Daoy (cell line): ENCODE results near the gene ALX3. TPM values are rescaled to one million over a fixed set of nuclear protein-coding genes. Genes with fewer than 3 reads are reported as not detected.

Experiments
- DNase-seq: peaks from one replicate; pipeline ENCODE4 v3.0.0-alpha.2; 2015; ENCODE audit warnings: low read depth
- total RNA-seq: library from RNA; depleted of rRNA; stranded (reverse); fragments of >200 nt; shearing (Covaris generic); gene quantifications from 2 replicates; pipeline ENCODE4 v1.2.3, GENCODE V29; 2014; rRNA removed

The ALX3 gene
- not detected in 2 replicates for total RNA-seq

DNA sequence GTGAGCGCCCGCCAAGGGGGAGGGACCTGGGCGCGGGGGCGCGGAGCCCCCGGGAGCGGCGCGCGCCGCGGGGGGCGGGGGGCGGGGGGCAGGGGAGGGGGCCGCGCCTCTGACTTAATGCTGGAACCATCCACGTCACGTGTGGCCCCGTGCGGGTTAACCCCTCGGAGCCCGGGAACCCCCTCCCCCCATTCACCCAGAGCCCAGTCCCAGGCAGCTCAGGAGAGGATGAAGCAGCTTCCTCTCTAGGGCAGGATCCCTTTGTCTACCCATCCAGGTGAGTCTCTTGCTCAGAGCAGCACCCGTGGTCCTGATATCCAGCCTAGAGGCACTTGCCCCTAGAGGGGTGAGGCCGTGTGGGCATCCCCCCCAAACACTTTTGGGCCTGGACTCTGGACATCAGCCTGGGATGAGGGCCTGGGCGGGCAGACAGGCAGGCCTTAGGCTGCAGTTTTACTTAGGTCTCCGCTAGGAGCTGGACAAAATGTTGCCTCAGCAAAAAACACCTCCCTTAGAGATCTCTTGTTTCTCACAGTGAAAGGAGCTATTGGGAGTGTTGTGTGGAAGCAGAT, at the start of gene ALX3:
Gene ALX3, minus strand, starts transcription at position 2 of the 572 bp plus-strand sequence. CDS start 60 bp downstream, outside the sequence.
- no peak for DNase-seq

DNA sequence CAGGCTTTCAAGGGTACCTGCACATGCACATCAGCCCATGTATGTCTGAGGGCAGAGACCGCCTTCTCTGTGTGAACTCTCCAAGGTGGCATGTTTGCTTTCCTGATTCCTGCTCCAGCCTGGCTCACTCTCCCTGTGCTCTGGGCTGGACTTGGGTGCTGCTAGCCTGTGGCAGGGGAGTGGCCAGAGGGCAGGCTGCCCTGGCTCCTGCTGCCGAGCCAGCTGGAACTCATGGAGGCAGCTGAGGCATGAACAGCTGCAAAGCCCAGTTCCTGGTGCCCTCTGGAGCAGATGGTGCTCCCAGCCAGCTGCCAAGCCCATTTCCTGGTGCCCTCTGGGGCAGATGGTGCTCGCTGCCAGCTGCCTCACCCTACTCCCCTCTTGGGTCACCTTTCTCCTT, 49.4 kb upstream of the ALX3 start:
- DNase-seq: no peak

DNA sequence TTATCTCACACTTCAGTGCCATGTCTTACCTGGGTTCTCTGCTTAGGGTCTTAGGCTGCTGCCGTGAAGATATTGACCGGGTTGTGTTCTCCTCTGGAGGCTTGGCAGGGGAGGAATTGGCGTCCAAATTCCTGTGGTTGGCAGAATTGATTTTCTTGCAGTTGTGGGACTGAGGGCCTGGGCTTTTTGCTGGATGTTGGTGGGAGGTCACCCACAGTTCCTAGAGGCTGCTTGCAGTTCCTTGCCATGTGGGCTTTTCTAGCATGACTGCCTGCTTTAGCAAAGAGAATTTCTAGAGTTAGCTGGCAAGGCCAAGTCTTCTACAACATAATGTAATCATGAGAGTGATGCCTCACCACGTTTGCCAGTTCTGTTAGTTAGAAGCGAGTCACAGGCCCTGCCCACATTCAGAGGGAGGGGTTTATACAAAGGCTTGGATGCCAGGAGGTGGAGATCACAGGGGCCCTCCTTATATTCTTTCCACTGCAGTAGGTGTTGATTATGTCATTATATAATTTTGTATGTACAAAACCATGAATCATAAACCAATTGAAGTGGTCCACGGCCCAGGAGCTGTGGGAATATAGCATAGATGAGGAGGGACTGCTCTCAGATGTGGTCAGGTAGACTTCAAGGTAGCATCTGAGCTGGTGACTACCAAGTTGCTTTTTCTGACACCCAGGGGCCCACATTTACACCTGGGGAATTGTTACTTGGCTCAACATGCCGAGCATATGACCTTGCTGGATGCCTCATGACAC, 48.3 kb upstream of the ALX3 start:
- DNase-seq: no peak

DNA sequence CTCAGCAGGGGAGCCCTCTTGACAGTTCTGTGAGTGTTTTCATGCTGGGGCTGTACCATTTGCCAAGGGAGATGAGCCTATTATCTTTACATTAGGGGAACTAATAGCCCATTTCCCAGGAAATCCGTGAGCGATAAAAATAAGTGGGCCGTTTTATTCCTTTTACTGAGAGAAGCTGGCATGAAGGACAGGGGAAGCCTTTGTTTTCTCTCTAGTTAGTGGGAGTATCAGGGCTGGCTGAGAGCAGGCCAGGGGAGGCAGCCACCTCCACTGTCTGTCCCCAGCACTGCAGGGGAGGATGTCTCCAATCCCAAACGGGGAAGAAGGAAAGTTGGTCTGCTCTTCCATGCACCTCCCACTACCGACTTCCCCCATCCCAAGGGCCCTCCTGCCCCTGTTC, 44.3 kb upstream of the ALX3 start:
- no peak for DNase-seq

DNA sequence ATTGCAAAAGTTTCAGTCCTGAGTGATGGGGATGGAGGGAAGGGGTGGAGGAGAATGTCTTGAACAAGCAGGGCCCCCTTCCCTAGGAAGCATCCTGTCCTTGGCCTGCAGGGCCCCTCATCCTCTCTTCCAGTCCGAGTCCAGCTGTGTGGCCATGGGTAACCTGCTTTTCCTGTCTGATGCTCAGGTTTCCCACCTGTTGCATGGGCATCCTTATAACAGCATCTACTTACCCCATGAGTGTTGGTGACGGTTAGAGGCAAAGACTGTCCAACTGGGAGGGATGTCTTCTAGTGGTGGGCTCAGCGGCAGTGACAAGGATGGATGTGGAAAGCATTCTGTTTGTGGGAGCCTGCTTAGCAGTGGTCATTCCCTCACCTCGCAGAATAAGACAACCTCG, 43.7 kb upstream of the ALX3 start:
- no peak for DNase-seq

DNA sequence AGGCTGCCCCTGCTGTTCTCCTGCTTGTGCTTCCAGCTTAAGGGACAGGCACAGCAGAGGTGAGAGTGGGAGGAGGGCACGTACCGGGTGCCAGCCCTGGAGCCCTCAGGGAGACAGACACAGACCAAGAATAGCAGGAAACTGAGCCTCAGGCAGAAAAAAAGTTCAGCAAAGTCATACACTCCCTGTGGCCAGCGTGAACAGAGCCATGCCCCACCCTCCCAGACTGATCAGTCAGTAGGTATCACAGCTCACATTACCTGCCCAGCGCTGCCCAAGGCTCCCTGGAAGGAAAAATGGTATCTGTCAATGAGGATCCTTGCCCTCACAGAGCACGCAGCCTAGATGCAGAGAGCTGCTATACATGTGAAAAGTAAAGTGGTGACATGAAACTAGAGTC, 43.1 kb upstream of the ALX3 start:
- DNase-seq: no peak

DNA sequence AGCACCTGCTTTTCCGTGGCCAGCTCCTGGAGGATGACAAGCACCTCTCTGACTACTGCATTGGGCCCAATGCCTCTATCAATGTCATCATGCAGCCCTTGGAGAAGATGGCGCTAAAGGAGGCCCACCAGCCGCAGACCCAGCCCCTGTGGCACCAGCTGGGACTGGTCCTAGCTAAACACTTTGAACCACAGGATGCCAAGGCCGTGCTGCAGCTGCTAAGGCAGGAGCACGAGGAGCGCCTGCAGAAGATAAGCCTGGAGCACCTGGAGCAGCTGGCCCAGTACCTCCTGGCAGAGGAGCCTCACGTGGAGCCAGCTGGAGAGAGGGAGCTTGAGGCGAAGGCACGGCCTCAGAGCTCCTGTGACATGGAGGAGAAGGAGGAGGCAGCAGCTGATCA, 42.2 kb upstream of the ALX3 start:
- no peak for DNase-seq

DNA sequence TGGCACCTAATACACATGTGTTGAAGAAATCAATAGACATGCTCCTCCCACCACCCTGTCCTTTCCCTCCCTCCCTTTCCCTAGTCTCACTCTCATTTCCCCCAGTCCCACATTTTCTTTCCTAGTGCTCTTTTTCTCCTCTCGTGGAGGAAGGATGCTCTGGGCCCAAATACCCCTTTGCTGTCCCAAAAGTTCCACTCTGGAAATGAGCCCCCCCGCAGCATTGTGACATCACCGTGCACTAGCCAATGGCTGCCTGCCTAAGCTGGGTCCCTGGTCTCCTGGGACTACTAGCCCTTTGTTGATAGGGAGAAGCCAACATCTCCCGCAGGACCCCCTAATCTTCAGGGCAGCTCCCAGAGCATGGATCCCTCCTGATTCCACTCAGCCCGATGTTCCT, 41.7 kb upstream of the ALX3 start, which contains the start of gene UBL4B:
Gene UBL4B, plus strand, starts transcription at position 301 of the 400 bp plus-strand sequence. Its CDS starts 92 bp downstream, at position 393.
- no peak for DNase-seq

DNA sequence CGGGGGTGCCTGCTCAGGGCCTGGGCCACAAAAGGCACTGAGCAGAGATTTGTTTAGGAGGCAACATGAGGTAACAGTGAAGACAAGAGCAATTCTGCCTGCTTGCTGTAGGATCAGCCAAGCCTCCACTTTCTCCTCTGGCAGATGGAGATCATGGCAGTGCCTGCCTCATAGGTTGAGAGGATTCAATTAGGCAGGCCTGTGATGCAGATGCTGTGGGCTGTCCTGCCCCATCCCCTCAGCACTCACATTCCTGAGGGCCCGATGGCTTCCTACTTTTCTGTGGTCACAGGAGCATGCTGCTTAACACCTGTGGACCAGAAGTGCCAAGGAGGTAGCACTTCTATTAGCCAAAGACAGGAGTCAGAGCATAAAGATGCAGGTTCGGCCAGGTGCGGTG, 40.6 kb upstream of the ALX3 start:
- DNase-seq: no peak

DNA sequence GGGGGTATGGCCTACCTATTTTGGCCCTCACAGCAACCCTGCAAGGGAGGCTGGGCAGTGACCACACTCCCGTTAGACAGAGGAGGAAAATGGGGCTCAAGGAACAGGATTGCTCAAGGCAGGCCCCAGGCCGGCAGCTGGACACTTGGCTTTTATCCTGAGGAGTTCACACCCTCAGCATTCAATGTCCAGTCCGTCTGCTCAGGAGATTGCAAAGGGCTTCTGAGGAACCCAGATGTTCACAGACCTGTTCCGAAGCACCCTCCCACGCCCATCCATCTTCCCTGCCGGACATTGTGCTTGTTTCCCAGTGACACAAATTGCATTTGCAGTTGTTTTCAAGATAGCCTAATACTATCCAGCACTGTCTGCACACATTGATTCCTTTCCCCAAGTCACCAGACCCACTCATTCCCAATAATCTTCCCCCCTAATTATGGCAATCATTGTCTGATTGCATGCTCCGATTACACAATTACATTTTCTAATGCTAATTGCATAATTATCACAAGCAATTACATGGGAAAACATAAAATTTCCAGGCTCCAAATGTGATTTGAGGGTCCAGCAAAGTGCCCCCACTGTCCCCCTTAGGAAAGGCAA, 37.5 kb upstream of the ALX3 start:
- DNase-seq: no peak

DNA sequence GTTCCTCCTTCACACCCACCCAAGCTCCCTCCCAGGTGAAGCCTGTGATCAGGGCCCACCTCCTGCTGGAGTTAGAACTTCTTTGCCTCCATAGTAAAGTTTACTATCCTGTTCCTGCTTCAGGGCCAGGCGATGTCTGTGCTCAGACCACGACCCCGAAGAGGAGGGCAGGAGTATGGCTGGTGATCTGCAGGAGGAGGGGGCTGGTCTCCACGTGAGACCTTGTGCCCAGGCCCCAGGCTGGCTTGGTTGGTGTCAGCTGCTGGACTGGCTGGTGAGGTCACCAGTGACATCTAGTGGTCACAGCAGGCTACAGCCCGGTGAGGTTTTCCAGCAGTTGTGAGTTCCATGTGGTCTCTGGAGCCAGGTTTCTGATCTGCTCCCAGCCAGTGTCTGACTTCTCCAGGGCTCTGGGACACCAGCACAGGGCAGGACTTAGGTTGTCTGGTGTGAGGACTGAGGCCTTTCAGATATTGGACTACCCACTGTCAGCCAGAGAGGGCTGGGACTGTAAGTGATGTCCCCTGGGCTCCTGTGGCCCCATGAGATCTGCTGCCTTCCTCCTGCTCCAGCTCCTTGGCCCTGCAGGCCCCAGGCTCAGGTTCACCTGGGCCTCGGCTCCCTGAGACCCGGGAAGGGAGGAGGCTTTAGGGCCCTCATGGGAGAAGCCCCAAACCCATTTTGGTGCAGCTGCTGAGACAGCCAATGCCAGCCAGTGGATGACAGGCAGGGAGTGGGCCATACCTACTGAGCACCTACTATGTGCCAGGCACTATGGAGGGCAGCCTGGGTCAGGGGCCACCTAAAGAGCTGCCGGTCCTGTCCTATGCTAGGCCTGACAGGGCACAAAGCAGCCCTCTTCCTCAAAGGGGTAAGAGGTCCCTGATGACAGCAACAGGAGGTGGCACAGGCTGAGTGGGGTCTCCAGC, 35.8 kb upstream of the ALX3 start:
- DNase-seq: peak; percentile 81

DNA sequence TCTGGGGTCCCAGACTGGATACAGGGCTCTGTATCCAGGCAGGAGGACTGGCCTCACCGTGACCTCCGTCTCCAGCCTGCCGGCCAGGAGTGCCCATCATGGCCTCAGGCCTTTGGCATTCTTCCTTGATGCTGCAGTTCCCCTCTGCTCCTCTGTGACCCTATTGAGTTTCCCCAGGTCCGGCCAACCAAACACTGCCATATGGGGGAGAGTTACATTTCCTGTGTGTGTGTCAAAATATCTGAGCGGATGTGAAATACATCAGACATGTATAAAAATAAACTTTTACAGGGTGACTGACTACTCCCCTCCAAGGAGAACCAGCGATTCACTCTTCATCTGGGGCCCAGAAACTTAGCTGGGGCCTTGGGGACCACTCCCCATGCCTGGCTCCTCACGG, 31.6 kb upstream of the ALX3 start:
- DNase-seq: peak; percentile 24

DNA sequence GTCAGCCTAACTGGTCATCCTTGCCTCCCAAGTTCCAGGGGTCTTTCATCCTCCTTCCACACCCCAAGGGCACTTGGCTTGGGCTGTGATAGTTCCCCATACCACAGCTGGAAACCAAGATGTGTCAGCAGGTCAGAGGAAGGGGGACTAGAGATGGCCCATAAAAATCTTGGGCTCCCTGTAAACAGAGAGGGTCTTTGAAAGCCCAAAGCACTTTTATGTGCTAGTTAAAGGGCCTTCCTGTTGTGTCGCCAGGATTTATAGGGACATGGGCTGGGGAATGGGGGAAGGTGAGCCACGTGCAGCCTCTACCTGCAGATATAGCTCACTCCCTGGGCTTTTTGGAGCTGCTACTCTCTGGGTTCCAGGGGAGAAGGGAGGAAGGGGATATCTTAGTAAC, 29.9 kb upstream of the ALX3 start:
- no peak for DNase-seq

DNA sequence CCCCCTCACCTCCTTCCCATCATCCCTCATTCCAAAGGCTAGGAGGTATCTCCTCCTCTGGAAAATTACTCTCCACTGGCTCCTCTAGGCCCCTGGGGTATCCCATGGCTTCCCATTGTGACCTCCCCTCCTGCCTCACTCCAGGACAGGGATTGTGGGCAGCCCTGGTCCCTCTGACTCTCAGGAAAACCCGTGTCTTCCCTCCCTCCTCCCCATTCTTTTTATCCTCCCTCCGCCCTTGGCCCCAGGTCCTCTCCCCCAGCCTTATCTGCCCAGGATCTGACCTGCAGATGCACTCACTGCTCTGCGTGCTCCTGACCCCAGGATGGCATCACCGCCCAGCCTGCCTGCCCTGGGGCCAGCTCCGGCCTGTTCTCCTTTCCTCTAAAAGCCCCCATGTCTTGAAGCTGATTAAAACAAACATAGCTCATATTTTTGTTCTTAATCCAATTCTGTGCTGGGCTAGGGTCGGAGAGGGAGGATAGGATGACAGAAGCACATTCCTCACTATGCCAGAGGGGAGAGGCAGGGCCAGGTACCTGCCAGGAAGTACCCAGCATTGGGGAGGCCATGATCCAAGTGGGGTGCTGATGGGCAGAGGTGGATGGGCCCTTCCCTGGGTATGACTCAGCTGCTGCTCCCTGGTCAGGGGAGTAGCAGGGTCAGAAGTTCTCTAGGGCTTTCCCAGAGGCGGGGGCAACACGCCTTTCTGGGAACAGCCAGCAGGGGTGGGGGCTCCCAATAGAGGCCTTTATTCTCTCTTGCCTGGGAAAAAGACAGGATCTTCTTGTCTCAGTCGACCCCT, 28.0 kb upstream of the ALX3 start:
- no peak for DNase-seq

DNA sequence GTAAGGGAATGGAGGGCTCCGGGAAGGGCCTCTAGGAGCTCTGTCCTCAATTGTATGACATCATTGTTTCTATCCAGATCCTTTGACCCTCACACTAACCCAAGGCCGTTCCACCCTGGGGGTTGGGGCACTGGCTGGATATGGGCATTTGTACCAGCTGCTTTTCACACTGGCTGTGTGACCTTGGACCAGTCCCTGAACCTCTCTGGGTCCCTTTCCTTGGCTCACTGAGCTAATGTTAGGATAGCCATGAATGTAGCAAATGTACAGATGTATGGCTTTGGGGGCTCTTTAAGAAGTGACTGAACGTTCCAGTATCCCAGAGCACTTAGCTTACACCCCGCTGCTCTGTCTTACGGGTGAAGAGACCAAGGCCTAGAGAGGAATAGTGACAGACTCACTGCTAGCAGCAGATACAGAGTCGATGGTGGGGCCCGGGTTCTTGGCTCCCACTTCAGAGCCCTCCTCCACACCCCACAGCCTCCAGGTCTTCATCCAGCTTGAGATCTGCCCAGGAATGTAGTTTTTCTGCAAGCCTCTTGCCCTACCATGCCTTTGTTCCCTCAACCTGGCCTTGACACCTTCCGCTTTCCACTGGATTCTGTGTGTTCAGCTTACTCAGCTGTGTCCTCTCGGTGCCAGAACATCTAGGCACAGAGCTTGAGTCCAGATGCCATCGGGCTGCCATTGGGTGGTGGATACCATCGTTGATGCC, 27.2 kb upstream of the ALX3 start:
- no peak for DNase-seq

DNA sequence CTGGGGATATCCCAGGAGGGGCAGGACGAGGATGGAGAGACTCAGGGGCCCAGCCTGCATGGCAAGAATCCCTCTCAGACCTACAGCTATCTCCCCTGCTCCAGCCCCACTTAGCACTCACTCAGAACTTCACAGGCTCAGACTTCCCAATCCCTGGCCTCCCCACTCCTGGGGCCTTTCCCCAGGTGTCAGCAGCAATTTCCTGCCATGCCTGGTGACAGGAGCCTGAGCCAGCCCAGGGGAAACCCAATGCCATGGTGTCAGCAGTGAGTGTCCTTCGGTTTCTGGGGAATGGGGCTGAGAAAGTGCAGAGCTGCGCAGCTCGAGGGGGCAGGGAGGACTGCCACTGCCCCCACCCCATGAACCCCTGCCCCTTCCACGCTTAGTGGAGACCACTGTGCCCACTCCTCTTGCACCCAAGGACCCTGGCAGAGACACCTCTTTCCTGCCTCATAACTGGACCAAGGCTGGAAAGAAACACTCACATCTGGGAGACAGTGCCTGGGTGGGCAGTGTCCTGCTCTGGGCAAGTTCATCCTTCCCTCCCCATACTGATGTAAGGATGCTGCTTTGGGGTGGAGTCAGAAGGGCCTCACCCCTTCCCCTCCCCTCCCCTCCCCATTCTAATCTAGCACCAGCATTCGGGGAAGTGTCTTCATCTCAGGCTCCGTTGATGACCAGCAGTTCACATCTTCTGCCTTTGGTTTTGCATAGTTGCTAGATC, 24.6 kb upstream of the ALX3 start:
- no peak for DNase-seq

DNA sequence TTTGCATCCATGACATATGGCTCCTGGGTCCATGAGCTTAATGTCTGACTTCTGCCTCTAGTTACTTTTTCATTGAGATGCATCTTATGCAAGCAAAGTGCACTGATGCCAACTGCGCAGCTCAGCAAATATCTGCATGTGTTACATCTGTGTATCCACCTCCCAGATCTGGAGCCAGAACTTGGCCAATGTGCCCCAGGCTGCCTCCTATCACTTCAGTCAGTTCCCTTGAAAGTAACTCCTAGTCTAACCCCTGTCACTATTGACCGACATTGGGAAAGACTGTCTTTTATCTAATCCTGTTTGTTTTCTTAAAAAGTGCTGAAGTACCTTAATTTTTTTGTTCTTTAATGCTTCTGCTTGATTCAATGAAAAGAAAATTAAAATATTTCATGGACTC, 22.5 kb upstream of the ALX3 start:
- DNase-seq: no peak

DNA sequence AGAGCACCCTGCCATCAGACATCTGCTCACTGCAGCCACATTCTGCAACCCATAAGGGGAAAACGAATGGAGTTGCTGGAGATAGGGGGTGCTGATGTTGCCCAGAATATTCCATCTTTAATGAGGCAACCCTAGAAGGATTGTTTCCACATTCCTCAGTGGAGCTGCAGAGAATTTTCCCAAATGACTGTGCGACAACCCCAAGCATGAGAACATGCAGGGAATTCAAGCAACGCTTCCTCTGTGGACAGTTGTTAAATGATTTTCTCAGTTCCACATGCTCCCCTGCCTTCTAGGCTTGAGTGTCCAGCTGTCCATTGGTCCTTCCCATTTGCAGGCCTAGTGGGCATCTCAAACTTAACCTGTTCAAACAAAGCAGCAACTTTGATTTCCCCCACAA, 21.3 kb upstream of the ALX3 start:
- DNase-seq: no peak

DNA sequence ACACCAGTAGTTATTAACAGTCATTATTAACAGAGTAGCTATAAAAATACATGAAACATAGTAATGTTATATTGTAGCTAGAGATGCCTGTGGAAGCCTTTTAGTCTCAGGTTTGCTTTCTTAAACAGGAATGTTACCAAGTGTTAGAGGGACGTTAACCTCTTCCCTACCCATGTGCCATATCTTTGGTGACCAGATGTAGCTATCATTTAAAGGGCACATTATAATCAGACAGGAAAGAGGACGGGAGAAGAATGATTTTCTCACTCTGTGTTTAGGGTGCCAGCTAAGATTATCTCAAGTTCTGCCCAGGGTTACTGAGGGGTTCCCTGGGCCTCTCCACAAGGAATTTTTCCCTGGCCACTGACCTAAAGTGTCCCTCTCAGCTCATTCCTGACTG, 20.9 kb upstream of the ALX3 start:
- no peak for DNase-seq
